Measurements from ENCODE around the gene FIGNL2. TPM values are rescaled to one million over a fixed set of nuclear protein-coding genes. Genes with fewer than 3 reads are reported as not detected.

The FIGNL2 gene
- total and polyA plus RNA-seq, 2 of the 13 experiments (the other 11 are each of a cell fraction or from before 2014, with no cell fraction given): 0.82 to 1.00 TPM

GRCh38 chr12:51896236-51896635 lies 47.7 kb upstream of the FIGNL2 start:
- ATAC-seq: no peak
- TF ChIP-seq ZNF557 (CRISPR knock-in tag; IDR thresholded peaks at IDR 0.05): no peak
- TF ChIP-seq ZNF75D (CRISPR knock-in tag; IDR thresholded peaks at IDR 0.05; ENCODE audit: borderline replicate concordance): no peak
- TF ChIP-seq ZFP91 (CRISPR knock-in tag; IDR thresholded peaks at IDR 0.05; ENCODE audit: borderline replicate concordance): no peak
- TF ChIP-seq ARID4A (CRISPR knock-in tag; IDR thresholded peaks at IDR 0.05; ENCODE audit: borderline replicate concordance): no peak
- TF ChIP-seq FOXC1 (CRISPR knock-in tag; IDR thresholded peaks at IDR 0.05; ENCODE audit: borderline replicate concordance): no peak
- TF ChIP-seq ZNF574 (CRISPR knock-in tag; IDR thresholded peaks at IDR 0.05): no peak
- TF ChIP-seq ZBTB49 (CRISPR knock-in tag; IDR thresholded peaks at IDR 0.05; ENCODE audit: borderline replicate concordance): no peak
- TF ChIP-seq TAF1 (CRISPR knock-in tag; IDR thresholded peaks at IDR 0.05): no peak
- no peak for TF ChIP-seq NFKBIZ (CRISPR knock-in tag; IDR thresholded peaks at IDR 0.05)
- no peak for TF ChIP-seq ATF2 (CRISPR knock-in tag; IDR thresholded peaks at IDR 0.05)
- TF ChIP-seq ZNF740 (CRISPR knock-in tag; IDR thresholded peaks at IDR 0.05): no peak

More at GRCh38 chr12:51896236-51896635, 47.7 kb upstream of the FIGNL2 start:
- intact Hi-C loops (cut with micrococcal nuclease; ENCODE audit: unreplicated experiment) (no loop called here), in situ Hi-C loops (cut with HindIII; ENCODE audit: extremely low pct_ligation_motif_present, low pct_unique_long_range_greater_than_20kb) (loop anchor here (10.0 kb wide), 1 partner anchor 89 kb away; no protein-coding TSS in a partner anchor)
- Histone ChIP-seq H3K27me3 (ENCODE audit: control insufficient read depth in 1 of 2, insufficient read depth in 2 of 2, low read length in 2 of 2) (peaks cover 0 to 25% of the 10 kb centered on the region in 2 experiments; a peak in 4 of 5 replicates), H3K27ac (ENCODE audit: extremely low read length, insufficient read depth, low read length) (no peak overlapping the region), H3K4me1 (ENCODE audit: insufficient read depth, low read length) (peaks cover 5% of the 10 kb centered on the region; the same call in 1 of the 2 replicates), H3K9ac (ENCODE audit: insufficient read depth, low read depth, low read length) (no peak overlapping the region), H3K79me2 (ENCODE audit: insufficient read depth, low read length) (no peaks in the 10 kb centered on the region), H3K9me3 (ENCODE audit: low read length) (no peaks in the 10 kb centered on the region), H3K4me3 (replicated peaks in 1 of 3; ENCODE audit: insufficient read depth in 1 of 3, low read depth in 2 of 3, low read length in 3 of 3) (no peak overlapping the region), H2AFZ (ENCODE audit: low read length) (no peak overlapping the region), H3K36me3 (replicated peaks in 1 of 2; ENCODE audit: control insufficient read depth in 1 of 2, insufficient read depth in 2 of 2, low read length in 2 of 2) (no peaks in the 10 kb centered on the region), H4K20me1 (ENCODE audit: insufficient read depth, low read length) (no peaks in the 10 kb centered on the region), H3K4me2 (ENCODE audit: low read depth, low read length) (no peak overlapping the region)
- ChIA-PET POLR2A (no interaction called here), CTCF (ENCODE audit: low intra/inter-chr PET ratio, low total read pairs) (interaction anchor here (2.2 kb wide), 1 partner anchor 84 kb away, joined by 16 read pairs; no protein-coding TSS in a partner anchor)
- BruUV-seq (replicated peaks): no TSS peak
- no peak for FAIRE-seq
- WGBS (ENCODE audit: low lambda C conversion rate): 3% methylated on average over 3 of the region's 3 CpGs
- no peak for DNase-seq (ENCODE audit: low spot score)

Measured in HepG2 (cell line).